Testis (tissue), 2 donors: ENCODE data around the gene PSMA7.

Experiments used
- POLR2A ChIP-seq: fragments of 450-650 bp; IDR thresholded peaks from one replicate; pipeline ENCODE4 v1.6.1; 2017; ENCODE audit warnings: antibody characterized with exemption, mild to moderate bottlenecking, moderate library complexity
- TF ChIP-seq, protein P1 (sequence below), 3 experiments: fragments of 450-650 bp in 2 of 3; fragments of 200-600 bp in 1 of 3; sonication (generic) in 1 of 3; IDR thresholded peaks; one replicate each; pipeline ENCODE4 v1.5.1; 2016 to 2019; ENCODE audit warnings: antibody characterized with exemption in 3 of 3, mild to moderate bottlenecking in 2 of 3, moderate library complexity in 1 of 3

DNA sequence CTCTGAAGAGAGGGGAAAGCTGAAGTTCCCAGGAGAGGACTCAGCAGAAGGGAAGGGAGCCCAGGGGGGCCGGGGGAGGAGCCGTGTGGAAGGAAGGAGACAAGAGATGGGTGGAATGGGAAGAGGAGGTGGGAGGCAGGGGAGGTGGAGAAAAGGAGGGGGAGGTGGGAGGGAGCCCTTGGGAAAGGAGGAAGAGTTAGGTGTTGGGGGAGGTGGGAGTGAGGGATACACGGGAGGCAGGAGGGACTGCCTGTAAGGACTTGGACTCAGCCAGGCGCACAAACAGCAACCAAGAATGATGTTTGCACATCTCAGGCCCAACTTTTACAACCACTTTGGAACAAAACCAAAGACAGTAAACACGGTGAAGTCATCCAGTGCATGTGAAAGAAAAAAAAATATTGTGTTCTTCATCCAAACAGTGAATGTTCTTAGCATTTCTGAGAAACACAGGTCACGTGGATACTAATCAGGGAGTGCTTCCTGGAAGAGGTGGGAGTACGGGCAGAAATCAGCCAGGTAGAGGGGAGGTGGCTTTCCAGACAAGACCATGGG is 38.3 kb downstream of the PSMA7 start:
- TF ChIP-seq, protein P1, sequence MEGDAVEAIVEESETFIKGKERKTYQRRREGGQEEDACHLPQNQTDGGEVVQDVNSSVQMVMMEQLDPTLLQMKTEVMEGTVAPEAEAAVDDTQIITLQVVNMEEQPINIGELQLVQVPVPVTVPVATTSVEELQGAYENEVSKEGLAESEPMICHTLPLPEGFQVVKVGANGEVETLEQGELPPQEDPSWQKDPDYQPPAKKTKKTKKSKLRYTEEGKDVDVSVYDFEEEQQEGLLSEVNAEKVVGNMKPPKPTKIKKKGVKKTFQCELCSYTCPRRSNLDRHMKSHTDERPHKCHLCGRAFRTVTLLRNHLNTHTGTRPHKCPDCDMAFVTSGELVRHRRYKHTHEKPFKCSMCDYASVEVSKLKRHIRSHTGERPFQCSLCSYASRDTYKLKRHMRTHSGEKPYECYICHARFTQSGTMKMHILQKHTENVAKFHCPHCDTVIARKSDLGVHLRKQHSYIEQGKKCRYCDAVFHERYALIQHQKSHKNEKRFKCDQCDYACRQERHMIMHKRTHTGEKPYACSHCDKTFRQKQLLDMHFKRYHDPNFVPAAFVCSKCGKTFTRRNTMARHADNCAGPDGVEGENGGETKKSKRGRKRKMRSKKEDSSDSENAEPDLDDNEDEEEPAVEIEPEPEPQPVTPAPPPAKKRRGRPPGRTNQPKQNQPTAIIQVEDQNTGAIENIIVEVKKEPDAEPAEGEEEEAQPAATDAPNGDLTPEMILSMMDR (IDR thresholded peaks at IDR 0.05) = no peak
- TF ChIP-seq POLR2A = no peak
